ENCODE data around the gene C2CD5.
"Not testable (repeated sequence)": the region's sequence is repeated elsewhere in the genome, so short reads cannot be mapped to it uniquely, and the experiment has no call there.

The C2CD5 gene

DNA sequence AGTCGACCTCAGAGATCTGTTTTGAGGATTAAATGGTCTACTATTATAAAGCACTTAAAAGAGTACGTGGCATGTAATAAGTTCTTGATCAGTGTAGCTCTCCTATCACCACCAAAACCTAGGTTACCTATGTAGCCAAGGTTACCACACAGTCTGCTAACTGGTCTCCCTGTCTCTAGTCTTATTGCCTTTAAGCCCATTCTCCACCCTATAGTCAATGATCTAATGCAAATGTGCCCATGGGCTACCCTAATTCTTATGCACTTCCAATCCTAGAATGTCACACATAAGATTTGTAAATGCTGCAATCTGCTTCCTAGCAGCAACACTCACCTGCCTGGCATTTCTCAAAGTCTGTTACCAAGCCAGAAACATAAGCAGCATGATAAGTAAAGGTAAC, 44.9 kb downstream of the C2CD5 start:
- Histone ChIP-seq H3K27ac (no peak overlapping the region), H3K36me3 (peaks cover 0 to 64% (median 25%) of the 10 kb centered on the region in 11 experiments; a peak in 18 of 22 replicates), H4K20me1 (0 out of 22 replicates have a peak, but pooled peaks cover 0 to 6% (median 0%) of the 10 kb centered on the region in 11 experiments), H3K9me3 (replicated peaks in 1 of 11) (no peaks in the 10 kb centered on the region), H3K4me1 (no peaks in the 10 kb centered on the region), H3K27me3 (no peaks in the 10 kb centered on the region), H3K4me3 (no peak overlapping the region), H3K9ac (no peak overlapping the region), H3K4me2 (no peak overlapping the region)
- TF ChIP-seq Cebpa-rat (IDR thresholded peaks at IDR 0.05) = no peak

DNA sequence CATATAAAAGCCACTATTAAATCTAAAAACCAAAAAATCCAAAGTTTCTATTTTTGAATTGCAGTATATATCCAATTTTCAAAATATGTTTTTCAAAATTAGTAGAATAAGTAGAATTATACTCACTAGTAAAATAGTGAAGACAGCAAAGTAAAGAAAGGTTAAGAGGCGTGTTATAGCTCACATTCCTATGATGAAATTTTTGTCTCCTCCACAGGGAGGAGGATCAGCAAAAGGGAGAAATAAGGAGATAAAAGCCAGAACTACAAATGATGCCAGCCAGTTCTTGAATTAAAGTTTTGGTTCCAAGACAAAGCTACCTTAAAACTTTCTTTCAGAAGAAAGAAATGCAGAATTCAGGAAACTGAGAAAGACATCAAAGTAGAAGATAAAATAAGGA, 50.0 kb downstream of the C2CD5 start:
- Histone ChIP-seq H3K9me3 (replicated peaks in 1 of 11) (no peaks in the 10 kb centered on the region), H3K36me3 (peaks cover 28 to 63% (median 34%) of the 10 kb centered on the region in 11 experiments), H3K9ac (no peak overlapping the region), H3K27me3 (no peaks in the 10 kb centered on the region), H3K27ac (no peak overlapping the region), H3K4me3 (no peak overlapping the region), H3K4me1 (no peaks in the 10 kb centered on the region), H3K4me2 (no peak overlapping the region), H4K20me1 (0 out of 22 replicates have a peak, but pooled peaks cover 0 to 6% (median 0%) of the 10 kb centered on the region in 11 experiments)
- TF ChIP-seq Cebpa-rat (IDR thresholded peaks at IDR 0.05) = no peak

DNA sequence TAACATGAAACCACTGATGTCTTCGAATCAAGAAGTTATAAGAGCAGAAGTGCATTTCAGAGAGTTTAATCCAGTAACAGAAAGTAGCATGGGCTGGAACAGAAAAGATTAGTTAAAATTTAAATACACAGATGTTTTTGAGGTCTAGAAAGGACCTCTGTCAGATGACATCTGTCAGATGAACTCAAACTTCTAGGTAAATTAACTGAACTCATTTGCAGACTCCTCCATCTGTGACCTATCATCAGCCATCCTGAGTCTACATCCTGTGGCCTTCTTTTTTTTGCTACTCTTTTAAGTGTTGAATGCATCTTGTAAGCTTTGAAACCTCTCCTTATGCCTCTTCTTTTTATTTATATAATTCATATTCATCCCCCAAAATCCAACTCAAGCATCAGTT, 53.3 kb downstream of the C2CD5 start:
- Histone ChIP-seq H3K4me1 (no peaks in the 10 kb centered on the region), H3K9me3 (replicated peaks in 1 of 11) (peaks cover 0 to 4% (median 0%) of the 10 kb centered on the region in 11 experiments; a peak in 2 of 22 replicates), H3K27ac (no peak overlapping the region), H3K9ac (no peak overlapping the region), H3K36me3 (peaks cover 41 to 65% (median 46%) of the 10 kb centered on the region in 11 experiments), H3K4me3 (no peak overlapping the region), H3K27me3 (no peaks in the 10 kb centered on the region), H4K20me1 (0 out of 22 replicates have a peak, but pooled peaks cover 0 to 6% (median 0%) of the 10 kb centered on the region in 11 experiments), H3K4me2 (no peak overlapping the region)
- no peak for TF ChIP-seq Cebpa-rat (IDR thresholded peaks at IDR 0.05)

DNA sequence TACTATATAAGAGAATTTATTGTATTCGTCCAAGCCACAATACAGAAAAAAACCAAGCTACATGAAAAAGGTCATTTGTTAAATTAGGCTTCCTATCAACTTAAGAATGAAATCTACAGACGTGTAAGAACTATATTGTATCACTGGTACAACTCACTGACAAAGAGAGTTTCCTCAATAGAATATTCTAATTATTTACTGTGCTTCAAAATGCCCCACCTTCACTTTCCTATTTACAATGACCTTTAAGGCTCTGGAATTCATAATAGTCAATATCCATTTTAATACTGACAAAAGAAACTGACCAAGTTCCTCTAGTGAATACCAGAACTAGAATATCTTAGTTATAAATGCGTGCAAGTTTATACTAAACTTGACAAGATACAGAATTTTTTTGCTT, 55.9 kb downstream of the C2CD5 start:
- TF ChIP-seq Cebpa-rat (IDR thresholded peaks at IDR 0.05) = no peak
- Histone ChIP-seq H3K36me3 (peaks cover 54 to 72% (median 63%) of the 10 kb centered on the region in 11 experiments), H3K4me1 (no peaks in the 10 kb centered on the region), H3K27ac (no peak overlapping the region), H3K4me2 (no peak overlapping the region), H3K9me3 (replicated peaks in 1 of 11) (peaks cover 0 to 4% (median 0%) of the 10 kb centered on the region in 11 experiments; a peak in 2 of 22 replicates), H4K20me1 (no peaks in the 10 kb centered on the region), H3K4me3 (no peak overlapping the region), H3K27me3 (no peaks in the 10 kb centered on the region), H3K9ac (no peak overlapping the region)

DNA sequence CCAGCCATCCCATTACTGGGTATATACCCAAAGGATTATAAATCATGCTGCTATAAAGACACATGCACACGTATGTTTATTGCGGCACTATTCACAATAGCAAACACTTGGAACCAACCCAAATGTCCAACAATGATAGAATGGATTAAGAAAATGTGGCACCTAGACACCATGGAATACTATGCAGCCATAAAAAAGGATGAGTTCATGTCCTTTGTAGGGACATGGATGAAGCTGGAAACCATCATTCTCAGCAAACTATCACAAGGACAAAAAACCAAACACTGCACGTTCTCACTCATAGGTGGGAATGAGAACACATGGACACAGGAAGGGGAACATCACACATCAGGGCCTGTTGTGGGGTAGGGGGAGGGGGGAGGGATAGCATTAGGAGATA, 56.7 kb downstream of the C2CD5 start:
- not testable (repeated sequence) for H3K4me1 ChIP-seq; H3K9me3 ChIP-seq (replicated peaks in 1 of 11); H3K27ac ChIP-seq; H3K9ac ChIP-seq; H3K4me3 ChIP-seq; H4K20me1 ChIP-seq; H3K4me2 ChIP-seq; H3K27me3 ChIP-seq
- peaks cover 54 to 72% (median 66%) of the 10 kb centered on the region in 11 experiments for H3K36me3 ChIP-seq

DNA sequence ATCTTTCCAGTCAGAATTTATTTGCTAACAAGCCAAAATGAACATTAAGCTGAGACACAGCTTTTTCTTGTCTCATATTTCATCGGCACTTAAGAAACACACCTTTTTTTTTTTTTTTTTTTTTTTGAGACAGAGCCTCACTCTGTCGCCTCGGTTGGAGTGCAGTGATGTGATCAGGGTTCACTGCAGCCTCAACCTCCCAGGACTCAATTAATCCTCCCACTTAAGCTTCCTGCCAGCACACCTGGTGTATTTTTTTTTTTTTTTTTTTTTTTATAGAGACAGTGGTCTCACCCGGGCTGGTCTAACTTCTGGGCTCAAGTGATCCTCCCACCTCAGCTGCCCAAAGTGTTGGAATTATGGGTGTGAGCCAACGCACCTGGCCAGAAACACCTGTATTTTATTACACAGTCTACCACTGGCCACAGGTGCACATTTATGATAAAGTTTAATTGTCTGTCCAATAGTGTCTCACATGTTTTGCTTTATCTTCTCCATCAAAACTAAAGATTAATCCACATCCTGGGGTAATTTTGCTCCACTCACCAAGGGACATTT, 62.7 kb downstream of the C2CD5 start:
- Histone ChIP-seq H3K4me2 (peak overlapping the region in 1 of 11 experiments; percentile 9; a peak in 2 of 22 replicates), H3K9ac (no peak overlapping the region), H3K4me3 (no peak overlapping the region), H4K20me1 (peaks cover 0 to 5% (median 0%) of the 10 kb centered on the region in 11 experiments; a peak in 1 of 22 replicates), H3K36me3 (peaks cover 37 to 83% (median 57%) of the 10 kb centered on the region in 11 experiments), H3K27me3 (no peaks in the 10 kb centered on the region), H3K9me3 (replicated peaks in 1 of 11) (no peaks in the 10 kb centered on the region), H3K27ac (no peak overlapping the region), H3K4me1 (peaks cover 0 to 16% (median 7%) of the 10 kb centered on the region in 10 experiments; a peak in 8 of 20 replicates)
- TF ChIP-seq Cebpa-rat (IDR thresholded peaks at IDR 0.05) = no peak

DNA sequence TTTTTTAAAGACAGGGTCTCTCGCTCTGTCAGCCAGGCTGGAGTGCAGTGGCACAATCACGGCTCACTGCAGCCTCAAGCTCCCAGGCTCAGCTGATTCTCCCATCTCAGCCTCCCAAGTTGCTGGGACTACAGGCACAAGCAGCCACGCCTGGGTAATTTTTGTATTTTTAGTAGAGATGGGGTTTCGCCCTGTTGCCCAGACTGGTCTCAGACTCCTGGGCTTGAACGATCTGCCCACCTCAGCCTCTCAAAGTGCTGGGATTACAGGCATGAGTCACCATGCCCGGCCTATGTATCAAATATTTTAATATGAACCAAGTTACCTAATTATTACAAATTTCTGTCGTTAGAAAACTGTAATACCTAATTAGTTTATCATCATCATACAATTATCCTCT, 63.5 kb downstream of the C2CD5 start:
- H3K4me3 ChIP-seq; H3K9me3 ChIP-seq (replicated peaks in 1 of 11); H3K27me3 ChIP-seq; H3K27ac ChIP-seq; H4K20me1 ChIP-seq; H3K9ac ChIP-seq: not testable (repeated sequence)
- H3K4me1 ChIP-seq = peaks cover 0 to 16% (median 7%) of the 10 kb centered on the region in 10 experiments; a peak in 8 of 20 replicates
- H3K4me2 ChIP-seq = peak overlapping the region in 3 of 11 experiments; percentile 9 to 25 (median 19); a peak in 3 of 22 replicates
- H3K36me3 ChIP-seq = peaks cover 37 to 91% (median 57%) of the 10 kb centered on the region in 11 experiments

DNA sequence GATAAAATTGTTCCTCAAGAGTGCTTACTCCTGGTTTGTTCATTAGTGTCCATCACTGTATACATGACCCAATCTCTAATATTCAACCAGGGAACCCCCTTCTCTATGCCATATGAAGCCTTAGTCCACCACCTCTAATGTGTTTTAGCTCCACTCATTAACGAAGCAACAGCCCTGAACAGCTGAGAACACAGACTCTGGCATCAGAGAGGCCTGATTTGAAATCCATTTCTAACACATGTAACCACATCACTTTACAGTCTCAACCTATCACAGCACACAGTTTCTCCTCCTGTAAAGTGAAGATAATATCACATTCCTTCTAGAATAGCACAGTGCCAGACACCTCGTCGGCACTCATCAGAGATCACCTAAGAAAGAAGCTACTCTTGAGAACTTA, 64.3 kb downstream of the C2CD5 start:
- H3K9me3 ChIP-seq (replicated peaks in 1 of 11) = no peaks in the 10 kb centered on the region
- peaks cover 0 to 5% (median 0%) of the 10 kb centered on the region in 11 experiments; a peak in 1 of 22 replicates for H4K20me1 ChIP-seq
- no peak overlapping the region for H3K27ac ChIP-seq
- no peak overlapping the region for H3K4me3 ChIP-seq
- H3K9ac ChIP-seq = no peak overlapping the region
- H3K36me3 ChIP-seq = peaks cover 35 to 95% (median 56%) of the 10 kb centered on the region in 11 experiments
- H3K4me2 ChIP-seq = no peak overlapping the region
- H3K27me3 ChIP-seq = no peaks in the 10 kb centered on the region
- no peak for TF ChIP-seq Cebpa-rat (IDR thresholded peaks at IDR 0.05)
- H3K4me1 ChIP-seq = peaks cover 0 to 16% (median 7%) of the 10 kb centered on the region in 10 experiments; a peak in 8 of 20 replicates

DNA sequence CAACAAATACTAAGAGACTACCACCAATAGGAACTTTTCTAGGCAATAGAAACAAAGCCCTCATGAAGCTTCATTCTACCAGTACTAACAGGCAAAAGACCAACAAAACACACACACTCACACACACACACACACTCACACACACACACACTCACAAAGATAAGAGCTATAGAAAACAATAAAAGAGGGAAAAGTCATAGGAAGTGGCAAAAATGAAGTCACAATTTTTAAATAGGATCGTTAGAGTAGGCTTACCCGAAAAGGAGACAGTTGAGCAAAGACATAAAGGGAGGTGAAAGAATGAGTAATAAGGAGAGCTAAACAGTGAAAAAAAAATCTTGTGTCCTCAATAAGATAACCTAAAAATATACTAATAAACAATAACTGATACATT, 66.5 kb downstream of the C2CD5 start:
- Histone ChIP-seq H3K27ac (no peak overlapping the region), H3K4me3 (no peak overlapping the region), H3K27me3 (no peaks in the 10 kb centered on the region), H3K4me1 (peaks cover 0 to 18% (median 7%) of the 10 kb centered on the region in 10 experiments; a peak in 8 of 20 replicates), H3K9ac (no peak overlapping the region), H3K9me3 (replicated peaks in 1 of 11) (no peaks in the 10 kb centered on the region), H3K4me2 (no peak overlapping the region), H4K20me1 (peaks cover 0 to 5% (median 0%) of the 10 kb centered on the region in 11 experiments; a peak in 2 of 22 replicates), H3K36me3 (peaks cover 23 to 90% (median 52%) of the 10 kb centered on the region in 11 experiments)
- TF ChIP-seq Cebpa-rat (IDR thresholded peaks at IDR 0.05) = no peak
